GM18907 (cell line): Measurements from ENCODE around the gene ZNF891.

Experiments
- ATAC-seq: cut with Tn5 transposase; IDR thresholded peaks from one replicate; pipeline ENCODE4 v1.9.1; 2021; ENCODE audit warnings: mild to moderate bottlenecking, moderate library complexity; ENCODE audit not compliant: unreplicated experiment

ZNF891 gene

DNA sequence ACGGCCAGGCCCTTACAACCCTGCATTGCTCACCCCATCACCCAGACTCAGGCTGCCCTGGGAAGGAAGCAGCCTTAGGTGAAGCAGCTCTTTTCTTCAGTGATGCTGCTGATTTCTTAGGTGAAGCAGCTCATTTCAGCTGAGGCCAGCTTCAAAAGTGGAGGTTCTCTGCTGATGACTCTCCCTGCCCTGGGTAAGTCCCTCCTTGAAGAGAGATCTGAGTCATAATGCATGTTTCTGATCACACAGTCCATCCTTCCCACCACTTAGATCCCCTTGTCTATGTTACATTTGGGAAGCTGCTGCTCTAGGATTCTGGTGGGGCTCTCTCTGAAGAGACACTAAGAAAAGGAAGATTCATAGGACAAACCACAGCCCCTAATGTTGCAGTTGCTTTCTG lies 66.5 kb downstream of the ZNF891 start:
- no peak for ATAC-seq

DNA sequence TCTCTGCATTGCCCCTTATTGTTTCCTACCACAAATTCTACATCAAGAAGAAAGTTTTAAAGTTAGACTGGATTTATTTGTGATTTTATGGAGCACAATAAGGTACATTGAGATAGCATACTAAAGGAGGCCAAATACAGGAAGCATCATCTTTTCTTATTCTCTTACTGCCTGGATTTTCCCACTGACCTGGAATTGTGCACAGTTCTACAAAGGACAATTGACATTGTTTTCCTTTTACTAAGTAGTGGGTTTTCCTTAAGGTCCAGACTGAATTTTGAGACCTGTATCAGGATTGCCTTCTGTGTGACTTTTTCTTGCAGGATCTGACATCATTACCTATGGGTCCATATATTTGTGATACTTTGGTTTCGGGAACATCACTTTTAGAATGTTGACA lies 68.1 kb downstream of the ZNF891 start:
- no peak for ATAC-seq

GRCh38 chr12:133058203-133059113 lies 71.6 kb downstream of the ZNF891 start:
- no peak for ATAC-seq

GRCh38 chr12:133057446-133057845 lies 72.6 kb downstream of the ZNF891 start:
- ATAC-seq, result no peak
